Stomach (tissue), 4 donors: Measurements from ENCODE around the gene CCDC6.

Source experiments
- CTCF ChIP-seq, 7 experiments: fragments of 450-650 bp in 4 of 7; fragments of 200-600 bp in 3 of 7; sonication (generic) in 3 of 7; IDR thresholded peaks; one replicate each; pipeline ENCODE4 v1.5.1; 2016 to 2019; ENCODE audit warnings: antibody characterized with exemption in 7 of 7, control low read depth in 2 of 7, mild to moderate bottlenecking in 1 of 7
- EP300 ChIP-seq: sonication (generic); formaldehyde crosslinking; IDR thresholded peaks from one replicate; pipeline ENCODE4 v1.6.1; 2017; ENCODE audit warnings: antibody characterized with exemption

GRCh38 chr10:59819683-59820082, 86.7 kb downstream of the CCDC6 start:
- TF ChIP-seq EP300: no peak
- no peak for TF ChIP-seq CTCF (IDR thresholded peaks at IDR 0.05)
